Dermis microvascular lymphatic vessel endothelial cell (primary cell): ENCODE data around the gene BRCA1. TPM values are rescaled to one million over a fixed set of nuclear protein-coding genes. Genes with fewer than 3 reads are reported as not detected.
"Not testable (repeated sequence)": the region's sequence is repeated elsewhere in the genome, so short reads cannot be mapped to it uniquely, and the experiment has no call there.

ENCODE experiments used
- DNase-seq, 2 donors: peaks; one replicate each; pipeline versions ENCODE4 v3.0.0 to v3.0.0-alpha.2; 2010; ENCODE audit warnings: low read depth in 2 of 2
- total RNA-seq: library from RNA; depleted of rRNA; stranded (reverse); fragments of >200 nt; gene quantifications from 2 replicates; pipeline ENCODE4 v1.2.1, GENCODE V29; 2014

The BRCA1 gene
- total RNA-seq = 7.7 and 15.8 TPM in 2 replicates

DNA sequence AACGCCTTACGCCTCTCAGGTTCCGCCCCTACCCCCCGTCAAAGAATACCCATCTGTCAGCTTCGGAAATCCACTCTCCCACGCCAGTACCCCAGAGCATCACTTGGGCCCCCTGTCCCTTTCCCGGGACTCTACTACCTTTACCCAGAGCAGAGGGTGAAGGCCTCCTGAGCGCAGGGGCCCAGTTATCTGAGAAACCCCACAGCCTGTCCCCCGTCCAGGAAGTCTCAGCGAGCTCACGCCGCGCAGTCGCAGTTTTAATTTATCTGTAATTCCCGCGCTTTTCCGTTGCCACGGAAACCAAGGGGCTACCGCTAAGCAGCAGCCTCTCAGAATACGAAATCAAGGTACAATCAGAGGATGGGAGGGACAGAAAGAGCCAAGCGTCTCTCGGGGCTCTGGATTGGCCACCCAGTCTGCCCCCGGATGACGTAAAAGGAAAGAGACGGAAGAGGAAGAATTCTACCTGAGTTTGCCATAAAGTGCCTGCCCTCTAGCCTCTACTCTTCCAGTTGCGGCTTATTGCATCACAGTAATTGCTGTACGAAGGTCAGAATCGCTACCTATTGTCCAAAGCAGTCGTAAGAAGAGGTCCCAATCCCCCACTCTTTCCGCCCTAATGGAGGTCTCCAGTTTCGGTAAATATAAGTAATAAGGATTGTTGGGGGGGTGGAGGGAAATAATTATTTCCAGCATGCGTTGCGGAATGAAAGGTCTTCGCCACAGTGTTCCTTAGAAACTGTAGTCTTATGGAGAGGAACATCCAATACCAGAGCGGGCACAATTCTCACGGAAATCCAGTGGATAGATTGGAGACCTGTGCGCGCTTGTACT lies at the start of gene BRCA1:
TSS of gene BRCA1 (minus strand) at position 232 of the 834 bp plus-strand sequence. CDS start 1,268 bp downstream, outside the sequence.
- DNase-seq = peak; percentile 98 to 99

DNA sequence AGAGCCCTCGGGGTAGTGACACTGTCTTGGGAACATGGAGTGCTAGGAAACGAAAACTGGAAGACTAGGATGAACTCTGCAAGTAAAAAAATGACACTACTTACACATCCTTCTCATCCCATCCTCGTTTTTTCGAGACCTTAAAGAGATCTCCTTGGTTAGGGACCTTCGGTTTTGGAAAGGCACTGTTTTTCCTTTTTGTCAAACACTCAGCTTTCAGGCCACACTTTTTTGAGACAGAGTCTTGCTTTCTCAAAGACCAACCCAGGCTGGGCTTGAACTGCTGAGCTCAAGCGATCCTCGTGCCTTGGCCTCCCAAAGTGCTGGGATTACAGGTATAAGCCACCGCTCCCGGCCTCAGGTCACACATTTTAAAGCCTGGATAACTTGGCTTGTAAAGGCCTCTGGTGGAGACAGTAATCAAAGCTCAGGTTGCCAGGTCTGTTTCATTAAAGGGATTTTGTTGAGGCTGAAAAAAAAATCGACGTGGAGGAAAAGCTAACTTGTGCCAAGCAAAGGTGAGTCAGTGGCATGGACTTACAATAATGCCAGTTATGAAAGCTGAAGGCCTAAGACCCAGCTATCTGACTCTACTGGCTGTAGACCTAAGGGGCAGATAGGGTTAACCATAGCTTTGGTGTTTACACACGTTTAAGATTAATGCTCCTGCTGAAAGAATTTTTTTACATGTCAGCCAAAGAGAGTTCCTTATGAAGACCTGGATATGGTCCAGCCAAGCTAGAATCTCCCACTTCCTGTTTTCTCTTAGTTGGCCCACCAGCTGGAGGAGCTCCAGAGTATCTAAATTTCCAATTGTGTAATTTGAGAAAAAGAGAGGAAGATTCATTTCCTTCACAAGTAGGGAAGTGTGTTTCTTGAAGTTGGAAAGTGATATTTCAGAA lies 46.7 kb upstream of the BRCA1 start:
- DNase-seq = peak; percentile 56 to 91

- peak; percentile 98 to 99 for DNase-seq
Measured at GRCh38 chr17:43170766-43171585, 45.8 kb upstream of the BRCA1 start, which contains the start of gene NBR1. Gene NBR1 (plus strand): TSS chr17:43171214. CDS start chr17:43175800, 4,586 bp downstream.

DNA sequence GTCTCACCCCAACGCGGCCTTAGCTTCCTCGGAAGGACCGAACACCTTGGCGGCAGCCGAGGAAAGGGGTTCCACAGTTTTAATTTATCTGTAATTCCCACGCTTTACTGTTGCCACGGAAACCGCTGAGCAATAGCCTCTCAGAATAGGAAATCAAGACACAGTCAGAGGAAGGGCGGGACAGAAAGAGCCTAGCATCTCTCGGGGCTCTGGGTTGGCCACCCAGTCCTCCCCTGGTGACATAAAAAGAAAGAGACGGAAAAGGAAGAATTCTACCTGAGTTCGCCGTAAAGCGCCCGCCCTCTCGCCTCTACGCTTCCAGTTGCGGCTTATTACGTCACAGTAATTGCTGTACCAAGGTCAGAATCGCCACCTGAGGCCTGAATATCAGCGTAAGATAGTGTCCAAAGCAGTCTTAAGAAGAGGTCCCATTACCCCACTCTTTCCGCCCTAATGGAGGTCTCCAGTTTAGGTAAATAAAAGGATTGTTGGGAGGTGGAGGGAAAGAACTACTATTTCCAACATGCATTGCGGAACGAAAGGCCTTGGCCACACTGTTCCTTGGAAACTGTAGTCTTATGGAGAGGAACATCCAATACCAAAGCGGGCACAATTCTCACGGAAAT lies 45.1 kb upstream of the BRCA1 start:
- DNase-seq = peak; percentile 95 to 97

DNA sequence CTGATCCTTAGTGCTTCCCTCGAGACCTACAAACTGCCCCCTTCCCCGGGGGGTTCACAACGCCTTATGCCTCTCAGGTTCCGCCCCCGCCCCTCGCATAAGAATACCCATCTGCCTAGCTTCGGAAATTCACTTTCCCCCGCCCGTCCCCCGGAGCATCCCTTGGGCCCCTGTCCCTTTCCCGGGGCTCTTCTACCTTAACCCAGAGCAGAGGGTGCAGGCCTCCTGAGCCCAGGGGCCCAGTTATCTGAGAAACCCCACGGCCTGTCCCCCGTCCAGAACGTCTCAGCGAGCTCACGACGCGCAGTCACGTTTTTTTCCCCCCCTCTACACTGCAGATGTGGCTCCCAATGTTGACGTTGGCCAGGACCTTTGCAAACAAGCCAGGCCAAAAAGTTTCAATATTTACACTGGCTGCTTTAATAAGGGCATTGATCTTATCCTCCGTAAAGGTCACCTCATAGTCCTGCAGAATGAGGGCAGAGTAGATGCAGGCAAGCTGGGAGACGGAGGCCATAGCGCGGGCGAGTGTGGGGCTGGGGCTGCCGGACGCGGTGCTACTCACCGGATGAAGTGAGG lies 44.5 kb upstream of the BRCA1 start:
- DNase-seq = peak; percentile 30 to 48

GRCh38 chr17:43165971-43166370 lies 40.8 kb upstream of the BRCA1 start:
- not testable (repeated sequence) for DNase-seq

GRCh38 chr17:43159957-43160356 lies 34.8 kb upstream of the BRCA1 start:
- not testable (repeated sequence) for DNase-seq

- DNase-seq = not testable (repeated sequence)
Measured at GRCh38 chr17:43159232-43159631, 34.1 kb upstream of the BRCA1 start.

DNA sequence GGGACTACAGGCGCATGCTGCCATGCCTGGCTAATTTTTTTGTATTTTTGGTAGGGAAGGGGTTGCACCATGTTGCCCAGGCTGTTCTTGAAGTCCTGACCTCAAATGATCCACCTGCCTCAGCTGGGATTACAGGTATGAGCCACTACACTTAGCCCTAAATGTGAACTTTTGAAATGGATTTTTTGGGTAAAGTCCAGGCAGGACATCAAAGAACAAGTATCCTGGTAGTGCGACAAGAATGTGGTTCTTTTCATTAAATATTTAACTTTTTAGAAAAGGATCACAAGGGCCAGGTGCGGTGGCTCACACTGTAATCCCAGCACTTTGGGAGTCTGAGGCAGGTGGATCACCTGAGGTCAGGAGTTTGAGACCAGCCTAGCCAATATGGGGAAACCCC lies 30.5 kb upstream of the BRCA1 start:
- DNase-seq = no peak

- not testable (repeated sequence) for DNase-seq
Measured at GRCh38 chr17:43153197-43153835, 28.2 kb upstream of the BRCA1 start.

GRCh38 chr17:43151880-43152456 lies 26.8 kb upstream of the BRCA1 start:
- no peak for DNase-seq

DNA sequence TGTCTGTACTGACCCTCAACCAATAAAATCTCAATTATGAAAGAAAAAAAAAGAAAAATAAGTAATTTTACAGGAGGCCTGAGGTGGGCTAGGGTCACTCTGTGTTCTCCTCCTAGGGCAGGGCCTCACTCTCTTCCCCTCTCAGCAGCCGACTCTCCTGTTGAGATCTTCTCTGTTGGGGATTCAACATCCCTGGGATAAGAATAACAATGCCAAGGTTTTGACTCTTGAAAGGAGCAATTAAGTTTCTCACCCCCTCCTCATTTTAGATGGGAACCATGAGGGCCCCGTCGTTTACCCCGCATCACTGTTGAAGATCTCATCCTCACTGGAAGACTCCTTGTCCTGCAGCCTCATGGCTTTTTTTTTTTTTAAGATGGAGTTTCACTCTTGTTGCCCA lies 21.5 kb upstream of the BRCA1 start:
- no peak for DNase-seq

GRCh38 chr17:43143201-43143600 lies 18.0 kb upstream of the BRCA1 start:
- DNase-seq = no peak

GRCh38 chr17:43142153-43142552 lies 17.0 kb upstream of the BRCA1 start:
- DNase-seq = no peak

GRCh38 chr17:43140396-43141332 lies 15.5 kb upstream of the BRCA1 start:
- DNase-seq = no peak

- not testable (repeated sequence) for DNase-seq
Measured at GRCh38 chr17:43138531-43138930, 13.4 kb upstream of the BRCA1 start.

- not testable (repeated sequence) for DNase-seq
Measured at GRCh38 chr17:43136574-43136973, 11.4 kb upstream of the BRCA1 start.

GRCh38 chr17:43135454-43135819 lies 10.3 kb upstream of the BRCA1 start:
- no peak for DNase-seq
